Spleen (tissue), 7 donors: ENCODE measurements around the gene SPNS2.

Source experiments
- CTCF ChIP-seq, 11 experiments: fragments of 200-600 bp in 7 of 11; fragments of 450-650 bp in 4 of 11; sonication (generic) in 4 of 11; IDR thresholded peaks in 8 of 11; conservative IDR thresholded peaks in 3 of 11; 1 replicate in 7 of 11; 2 replicates in 4 of 11; pipeline versions ENCODE4 v1.4.0 to v1.8.0; 2016 to 2021; ENCODE audit warnings: antibody characterized with exemption in 11 of 11, inconsistent platforms in 4 of 11, mild to moderate bottlenecking in 1 of 11
- POLR2A ChIP-seq, 3 donors: fragments of 450-650 bp; IDR thresholded peaks; one replicate each; pipeline ENCODE4 v1.5.1; 2017; ENCODE audit warnings: antibody characterized with exemption in 3 of 3, mild to moderate bottlenecking in 1 of 3
- donor health status: DM: no; HTN: no; CAD: no; lungs with moderate emphysema.
- donor health status: DM: no; HTN: no; CAD: no.
- donor health status: DM: no; HTN: no; CAD: no.

GRCh38 chr17:4551796-4552525, 53.3 kb downstream of the SPNS2 start:
- no peak for TF ChIP-seq CTCF (IDR thresholded peaks at IDR 0.05 in 8 of 11, conservative IDR thresholded peaks at IDR 0.05 in 3 of 11)
- no peak for TF ChIP-seq POLR2A (IDR thresholded peaks at IDR 0.05)
